Left ventricle myocardium inferior (tissue), 1 donor: ENCODE data around the gene PRMT2. TPM values are rescaled to one million over a fixed set of nuclear protein-coding genes. Genes with fewer than 3 reads are reported as not detected.
A peak's percentile ranks its signal among the peaks of the same experiment; 100 is the strongest.

Source experiments
- DNase-seq: peaks from one replicate; pipeline ENCODE4 v3.0.0-alpha.2; 2020
- H3K27ac ChIP-seq: fragments of 200-600 bp; replicated peaks from 2 replicates; pipeline ENCODE4 v1.8.0; 2021
- H3K27me3 ChIP-seq: fragments of 200-600 bp; 2 replicates; pipeline ENCODE4 v1.8.0; 2021; ENCODE audit warnings: low read depth
- H3K36me3 ChIP-seq: fragments of 200-600 bp; 2 replicates; pipeline ENCODE4 v1.8.0; 2021
- H3K4me1 ChIP-seq: fragments of 200-600 bp; 2 replicates; pipeline ENCODE4 v1.8.0; 2021
- H3K4me3 ChIP-seq: fragments of 200-600 bp; 2 replicates; pipeline ENCODE4 v1.8.0; 2021; ENCODE audit warnings: mild to moderate bottlenecking, moderate library complexity
- H3K9me3 ChIP-seq: fragments of 200-600 bp; replicated peaks from 2 replicates; pipeline ENCODE4 v1.8.0; 2021
- CTCF ChIP-seq: fragments of 200-600 bp; IDR thresholded peaks from 2 replicates; pipeline ENCODE4 v1.8.0; 2021; ENCODE audit warnings: antibody characterized with exemption, mild to moderate bottlenecking, borderline replicate concordance
- intact Hi-C: fragments of 100-400 bp; cut with micrococcal nuclease; formaldehyde crosslinking; loops from one replicate; pipeline ENCODE4 v1.11.0; 2022
- total RNA-seq: library from RNA; stranded (reverse); fragmentation: NEBNext Ultra II Directional; extraction: Animal tissue kit (Norgen Biotek cat#: 25700); gene quantifications from one replicate; pipeline ENCODE4 v1.2.1, GENCODE V29; 2021
- donor health status: DM: no; HTN: yes; CAD: no; lungs with severe emphysema.

The PRMT2 gene
- total RNA-seq, 1 donor from 2014 or later: 56.4 TPM

GRCh38 chr21:46637952-46638746 lies 2.7 kb downstream of the PRMT2 start:
- Histone ChIP-seq H3K4me3 (peak overlapping the region; percentile 34), H3K27ac (no peak overlapping the region), H3K4me1 (peaks cover 63% of the 10 kb centered on the region), H3K9me3 (no peaks in the 10 kb centered on the region), H3K36me3 (peaks cover 12% of the 10 kb centered on the region), H3K27me3 (no peaks in the 10 kb centered on the region)
- DNase-seq: no peak
- intact Hi-C loops: no loop called here
- no peak for TF ChIP-seq CTCF

DNA sequence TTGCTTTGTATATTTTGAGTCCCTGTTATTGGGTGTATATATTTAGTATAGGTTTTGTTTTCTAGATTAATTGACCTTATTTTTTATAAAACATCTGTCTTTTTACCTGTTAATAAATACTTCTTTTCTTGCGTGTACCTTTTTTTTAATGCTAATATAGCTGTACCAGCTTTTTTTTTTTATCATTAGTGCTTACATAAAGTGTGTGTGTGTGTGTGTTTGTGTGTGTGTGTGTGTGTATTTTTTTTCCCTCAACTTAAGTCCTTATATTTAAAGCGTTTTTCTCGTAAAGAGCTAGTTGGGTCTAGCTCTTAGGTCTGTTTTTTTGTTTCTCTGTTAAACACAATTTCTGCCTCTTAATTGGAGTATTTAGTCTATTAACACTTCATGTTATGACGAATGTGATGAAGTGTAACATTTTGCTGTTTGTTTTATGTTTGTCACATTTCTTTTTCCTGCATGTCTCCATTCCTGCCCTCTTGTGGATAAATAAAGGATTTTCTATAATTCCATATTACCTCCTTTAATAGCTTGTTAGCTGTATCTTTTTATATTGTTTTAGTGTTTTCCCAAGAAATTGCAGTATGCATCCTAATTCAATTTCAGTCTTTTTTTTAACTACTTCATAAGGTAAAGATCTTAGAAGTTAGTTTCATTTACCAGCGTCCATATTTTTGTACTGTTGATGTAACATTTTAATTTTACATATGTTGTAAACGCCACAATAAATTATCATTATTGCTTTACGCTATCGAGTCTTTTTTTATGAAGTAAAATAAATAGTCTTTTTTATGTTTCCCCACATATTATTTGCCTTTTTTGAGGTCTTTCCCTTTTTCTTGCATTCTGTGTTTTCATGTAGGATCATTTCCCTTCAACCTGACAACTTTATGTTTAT lies 4.3 kb downstream of the PRMT2 start:
- TF ChIP-seq CTCF: peak; percentile 53
- peaks cover 28% of the 10 kb centered on the region for H3K36me3 ChIP-seq
- no peak overlapping the region for H3K4me3 ChIP-seq
- no peaks in the 10 kb centered on the region for H3K9me3 ChIP-seq
- H3K27ac ChIP-seq: no peak overlapping the region
- no peaks in the 10 kb centered on the region for H3K27me3 ChIP-seq
- H3K4me1 ChIP-seq: peaks cover 60% of the 10 kb centered on the region
- DNase-seq: no peak
- intact Hi-C loops: no loop called here

- no peak overlapping the region for H3K4me3 ChIP-seq
- peaks cover 47% of the 10 kb centered on the region for H3K36me3 ChIP-seq
- intact Hi-C loops: no loop called here
- H3K9me3 ChIP-seq: no peaks in the 10 kb centered on the region
- TF ChIP-seq CTCF: no peak
- H3K4me1 ChIP-seq: peaks cover 43% of the 10 kb centered on the region
- H3K27me3 ChIP-seq: no peaks in the 10 kb centered on the region
- no peak overlapping the region for H3K27ac ChIP-seq
- DNase-seq: no peak
Observed at GRCh38 chr21:46641656-46642055, 6.2 kb downstream of the PRMT2 start.

GRCh38 chr21:46643379-46644177 lies 8.1 kb downstream of the PRMT2 start:
- Histone ChIP-seq H3K27ac (no peak overlapping the region), H3K36me3 (peaks cover 66% of the 10 kb centered on the region), H3K4me3 (no peak overlapping the region), H3K9me3 (no peaks in the 10 kb centered on the region), H3K27me3 (no peaks in the 10 kb centered on the region), H3K4me1 (peaks cover 25% of the 10 kb centered on the region)
- DNase-seq: no peak
- intact Hi-C loops: no loop called here
- TF ChIP-seq CTCF: no peak

GRCh38 chr21:46645840-46646239 lies 10.4 kb downstream of the PRMT2 start:
- H3K4me1 ChIP-seq: peaks cover 20% of the 10 kb centered on the region
- intact Hi-C loops: no loop called here
- TF ChIP-seq CTCF: no peak

More at GRCh38 chr21:46645840-46646239, 10.4 kb downstream of the PRMT2 start:
- no peak overlapping the region for H3K27ac ChIP-seq
- DNase-seq: no peak
- H3K4me3 ChIP-seq: no peak overlapping the region
- H3K9me3 ChIP-seq: no peaks in the 10 kb centered on the region
- H3K36me3 ChIP-seq: peaks cover 88% of the 10 kb centered on the region
- no peaks in the 10 kb centered on the region for H3K27me3 ChIP-seq
